Measurements from ENCODE around the gene ZNF678.
"Not testable (repeated sequence)": the region's sequence is repeated elsewhere in the genome, so short reads cannot be mapped to it uniquely, and the experiment has no call there.

The ZNF678 gene

GRCh38 chr1:227604446-227604845 is 41.1 kb downstream of the ZNF678 start:
- no peak for DNase-seq (ENCODE audit: low read depth)

DNA sequence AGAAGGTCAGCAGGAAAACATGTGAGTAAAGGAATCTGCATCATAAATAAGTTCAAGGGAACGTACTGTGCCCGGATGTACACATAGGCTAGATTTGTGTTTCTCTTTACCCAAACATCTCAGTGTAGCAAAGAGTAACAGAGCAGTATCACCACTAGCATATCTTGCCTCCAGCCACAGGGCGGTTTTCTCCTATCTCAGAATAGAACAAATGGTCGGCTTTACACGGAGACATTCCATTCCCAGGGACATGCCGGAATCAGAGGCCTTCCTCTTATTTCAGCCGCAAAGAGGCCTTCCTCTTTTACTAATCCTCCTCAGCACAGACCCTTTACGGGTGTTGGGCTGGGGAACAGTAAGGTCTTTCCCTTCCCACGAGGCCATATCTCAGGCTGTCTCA is 42.9 kb downstream of the ZNF678 start:
- not testable (repeated sequence) for DNase-seq (ENCODE audit: low read depth)

DNA sequence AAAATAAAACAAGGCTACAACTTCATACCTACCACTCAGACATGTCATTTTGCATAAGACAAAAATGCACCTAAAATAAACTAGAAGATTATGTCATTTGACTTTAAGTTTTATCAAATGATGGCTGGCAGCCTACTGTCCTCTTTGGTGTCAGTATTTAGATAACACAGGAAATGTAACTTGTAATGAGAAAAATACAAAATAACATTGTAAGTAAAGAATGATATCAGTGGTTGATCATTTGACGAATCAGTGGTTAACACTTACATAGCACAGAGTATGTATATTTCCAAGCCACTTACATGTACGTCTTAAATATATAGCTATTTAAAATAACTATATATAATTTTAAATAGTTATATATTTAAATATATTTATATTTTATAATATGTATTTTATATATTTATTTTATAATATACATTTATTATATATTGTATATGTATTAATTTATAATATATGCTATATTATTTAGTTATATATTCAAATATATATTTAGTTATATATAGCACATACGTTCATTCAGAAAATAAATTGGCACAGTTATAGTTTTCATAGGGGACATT is 44.1 kb downstream of the ZNF678 start:
- DNase-seq (ENCODE audit: low read depth), result no peak

DNA sequence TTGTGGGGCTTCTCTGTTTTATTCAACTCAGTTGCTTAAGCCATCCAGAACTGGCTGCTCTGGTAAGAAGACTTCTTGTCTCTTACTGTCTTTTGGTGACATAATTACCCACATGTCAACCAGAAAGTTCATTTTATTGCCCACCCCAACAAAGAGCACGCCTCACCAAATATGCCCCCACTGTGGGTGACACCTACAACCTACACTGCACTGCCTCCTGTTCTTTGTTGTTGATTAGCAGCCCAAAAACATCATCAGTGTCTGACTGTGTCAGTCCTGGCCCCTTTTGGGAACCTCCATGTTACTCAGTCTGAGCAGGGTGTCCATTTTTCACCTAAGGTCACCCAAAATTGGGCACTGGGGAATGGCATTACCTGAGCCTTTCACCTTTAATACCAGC is 49.3 kb downstream of the ZNF678 start:
- no peak for DNase-seq (ENCODE audit: low read depth)

- no peak for DNase-seq (ENCODE audit: low read depth)
These were observed 50.2 kb downstream of the ZNF678 start for GRCh38 chr1:227613526-227613925.

GRCh38 chr1:227621211-227621610 is 57.9 kb downstream of the ZNF678 start:
- DNase-seq (ENCODE audit: low read depth), result no peak

DNA sequence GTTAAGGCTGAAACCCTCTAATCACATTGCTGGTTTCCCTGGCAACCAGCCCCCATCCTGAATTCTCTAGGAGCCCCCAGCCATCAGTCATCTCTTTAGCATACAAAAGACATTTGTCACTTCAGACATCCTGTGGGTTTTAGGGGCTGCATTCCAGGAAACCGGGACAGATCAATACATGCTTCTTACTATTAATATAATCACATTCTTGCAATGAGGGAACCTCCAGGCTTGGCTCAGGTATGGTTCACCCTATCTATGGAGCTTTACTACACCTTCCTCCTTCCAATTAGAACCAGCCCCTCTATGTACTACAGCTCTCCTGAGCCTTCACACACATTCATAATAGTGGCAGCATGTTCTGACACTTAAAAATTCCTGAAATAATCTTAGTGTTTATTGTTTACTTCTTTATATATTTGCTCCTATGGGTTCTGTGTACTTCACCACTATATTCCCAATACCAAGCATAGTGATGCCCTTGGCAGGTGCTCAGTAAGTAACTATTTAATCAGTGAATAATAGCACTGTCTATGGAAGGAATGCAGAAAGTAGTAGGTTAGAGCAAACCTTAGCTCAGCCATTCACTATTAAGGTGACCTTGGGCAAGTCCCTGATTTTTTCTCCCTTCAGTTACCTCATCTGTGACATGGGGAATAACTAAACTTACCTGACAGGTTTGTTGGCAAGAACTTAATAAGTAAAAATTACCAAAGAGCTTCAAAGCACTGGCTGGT is 59.6 kb downstream of the ZNF678 start:
- DNase-seq (ENCODE audit: low read depth), result no peak

DNA sequence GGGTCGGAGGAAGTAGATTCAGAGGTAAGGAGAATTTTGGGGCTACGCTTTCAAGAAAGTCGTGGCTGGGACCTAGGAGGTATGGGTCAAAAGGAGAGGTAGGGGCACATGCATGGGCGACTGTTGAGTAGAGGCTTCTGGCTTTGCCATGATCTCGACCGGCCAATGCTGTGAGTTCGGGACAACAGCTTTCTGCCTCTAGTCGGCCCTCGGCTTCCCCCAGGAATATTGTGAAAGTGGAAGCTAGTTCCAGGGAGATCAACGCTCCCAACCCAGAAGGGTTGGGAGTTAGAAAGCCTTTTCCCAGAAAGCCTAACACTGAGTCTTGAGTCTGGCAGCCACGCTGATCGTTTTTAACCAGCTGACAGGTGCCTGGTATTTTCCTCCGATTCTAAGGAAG is 69.0 kb downstream of the ZNF678 start:
- no peak for DNase-seq (ENCODE audit: low read depth)

DNA sequence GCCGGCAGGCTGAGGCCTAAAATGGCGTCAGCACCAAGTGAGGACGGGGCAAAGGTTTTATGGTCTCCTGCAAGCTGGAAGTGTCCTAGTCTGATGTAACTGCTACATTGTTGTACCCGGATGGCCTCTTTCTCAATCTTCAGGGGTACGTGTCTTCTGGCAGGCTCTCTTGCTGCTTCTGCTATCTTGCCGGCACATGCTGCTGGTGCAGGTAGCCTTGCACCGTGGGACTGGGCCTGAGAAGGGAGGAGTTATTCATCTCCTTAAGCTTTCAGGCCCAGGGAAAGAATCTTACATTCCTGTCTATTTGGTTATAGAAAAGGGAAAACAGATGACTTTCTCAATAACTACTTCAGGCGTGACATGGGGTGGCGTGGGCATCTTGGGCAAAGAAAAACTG is 72.2 kb downstream of the ZNF678 start:
- no peak for DNase-seq (ENCODE audit: low read depth)

DNA sequence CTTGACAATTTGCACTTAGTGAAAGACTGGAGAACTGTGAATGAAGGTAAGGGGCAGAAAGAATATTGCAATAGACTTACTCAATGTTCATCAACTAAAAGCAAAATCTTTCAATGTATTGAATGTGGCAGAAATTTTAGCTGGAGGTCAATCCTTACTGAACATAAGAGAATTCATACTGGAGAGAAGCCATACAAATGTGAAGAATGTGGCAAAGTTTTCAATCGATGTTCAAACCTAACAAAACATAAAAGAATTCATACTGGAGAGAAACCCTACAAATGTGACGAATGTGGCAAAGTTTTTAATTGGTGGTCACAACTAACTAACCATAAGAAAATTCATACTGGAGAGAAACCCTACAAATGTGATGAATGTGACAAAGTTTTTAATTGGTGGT is 91.1 kb downstream of the ZNF678 start:
- no peak for DNase-seq (ENCODE audit: low read depth)

- no peak for DNase-seq (ENCODE audit: low read depth)
These were observed 91.7 kb downstream of the ZNF678 start for GRCh38 chr1:227654858-227655752.

DNA sequence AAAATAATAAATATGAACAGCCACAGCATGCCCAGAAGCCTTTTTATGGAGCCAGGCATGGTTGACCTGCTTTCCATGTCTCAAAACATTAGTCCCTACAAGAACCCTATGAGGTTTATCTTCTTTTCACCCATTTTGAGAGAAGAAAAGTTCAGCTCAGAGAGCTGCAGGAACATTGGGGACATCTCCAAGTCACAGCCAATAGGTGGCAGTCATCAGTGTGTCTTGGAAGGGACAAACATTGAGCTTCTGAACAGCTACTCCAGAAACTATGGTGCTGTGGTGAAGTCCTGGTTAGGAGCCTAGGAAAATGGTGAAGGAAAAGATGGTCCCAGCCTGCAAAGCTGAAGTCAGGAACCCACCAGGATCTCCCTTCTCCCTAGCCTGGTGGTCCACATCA is 98.1 kb downstream of the ZNF678 start:
- no peak for DNase-seq (ENCODE audit: low read depth)

- DNase-seq (ENCODE audit: low read depth), result no peak
These were observed 99.6 kb downstream of the ZNF678 start for GRCh38 chr1:227662933-227663332.

- DNase-seq (ENCODE audit: low read depth), result no peak
These were observed 102.9 kb downstream of the ZNF678 start for GRCh38 chr1:227666286-227666685.

DNA sequence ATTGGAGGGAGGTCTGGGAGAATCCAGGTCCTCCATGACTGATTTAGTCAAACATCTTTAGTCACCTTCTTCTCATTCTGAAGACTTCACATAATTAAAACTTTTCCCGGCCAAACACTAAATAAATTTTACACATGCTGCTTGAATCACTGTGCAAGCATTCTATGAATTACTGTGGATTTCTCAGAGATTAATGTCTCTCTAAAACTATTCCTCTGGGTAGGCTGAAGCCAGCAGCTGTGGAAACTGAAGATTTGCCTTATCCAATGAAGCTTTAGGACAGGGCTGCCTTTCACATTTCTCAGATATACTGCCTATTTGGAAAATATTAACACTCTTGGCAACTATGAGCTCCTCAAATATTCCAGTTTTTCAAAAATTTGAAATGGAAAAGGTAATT is 110.1 kb downstream of the ZNF678 start:
- DNase-seq (ENCODE audit: low read depth), result no peak

DNA sequence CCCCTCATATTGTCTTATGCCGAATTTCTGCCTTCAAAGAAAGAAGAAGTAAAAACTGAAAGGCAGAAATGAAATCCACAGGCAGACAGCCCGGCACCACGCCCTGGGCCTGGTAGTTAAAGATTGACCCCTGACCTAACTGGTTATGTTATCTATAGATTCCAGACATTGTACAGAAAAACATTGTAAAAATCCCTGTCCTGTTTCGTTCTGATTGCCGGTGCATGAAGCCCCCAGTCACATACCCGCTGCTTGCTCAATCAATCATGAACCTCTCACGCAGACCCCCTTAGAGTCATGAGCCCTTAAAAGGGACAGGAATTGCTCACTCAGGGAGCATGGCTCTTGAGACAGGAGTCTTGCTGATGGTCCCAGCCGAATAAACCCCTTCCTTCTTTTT is 122.5 kb downstream of the ZNF678 start:
- DNase-seq (ENCODE audit: low read depth), result peak; percentile 86

GRCh38 chr1:227697321-227697864 is 134.0 kb downstream of the ZNF678 start:
- DNase-seq (ENCODE audit: low read depth), result no peak

GRCh38 chr1:227701631-227702030 is 138.3 kb downstream of the ZNF678 start:
- DNase-seq (ENCODE audit: low read depth), result not testable (repeated sequence)

DNA sequence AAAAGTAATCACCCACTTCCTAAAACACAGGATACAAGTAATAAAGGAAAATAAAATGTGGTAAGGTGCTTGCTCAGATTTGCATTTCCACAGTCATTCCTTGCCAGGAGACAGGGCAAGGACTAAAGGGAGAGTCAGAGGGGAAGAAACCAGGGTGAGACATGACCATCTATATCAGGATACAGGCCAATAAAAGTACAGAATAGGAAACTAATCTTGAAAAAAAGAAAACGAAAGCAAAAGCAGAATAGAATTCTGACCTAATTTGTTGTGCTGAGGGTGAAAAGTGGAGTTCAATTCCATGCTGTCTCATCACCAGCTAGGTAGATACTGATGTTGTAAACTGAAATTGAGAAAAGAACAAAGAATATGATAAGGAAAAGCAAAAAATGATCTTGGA is 144.5 kb downstream of the ZNF678 start:
- DNase-seq (ENCODE audit: low read depth), result no peak

GRCh38 chr1:227709451-227709850 is 146.1 kb downstream of the ZNF678 start:
- no peak for DNase-seq (ENCODE audit: low read depth)

DNA sequence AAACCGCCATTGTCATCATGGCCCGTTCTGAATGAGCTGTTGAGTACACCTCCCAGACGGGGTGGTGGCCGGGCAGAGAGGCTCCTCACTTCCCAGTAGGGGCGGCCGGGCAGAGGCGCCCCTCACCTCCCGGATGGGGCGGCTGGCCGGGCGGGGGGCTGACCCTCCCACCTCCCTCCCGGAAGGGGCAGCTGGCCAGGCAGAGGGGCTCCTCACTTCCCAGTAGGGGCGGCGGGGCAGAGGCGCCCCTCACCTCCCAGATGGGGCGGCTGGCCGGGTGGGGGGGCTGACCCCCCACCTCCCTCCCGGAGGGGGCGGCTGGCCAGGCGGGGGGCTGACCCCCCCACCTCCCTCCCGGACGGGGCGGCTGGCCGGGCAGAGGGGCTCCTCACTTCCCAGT is 147.1 kb downstream of the ZNF678 start:
- DNase-seq (ENCODE audit: low read depth), result not testable (repeated sequence)

GRCh38 chr1:227712648-227713047 is 149.3 kb downstream of the ZNF678 start:
- no peak for DNase-seq (ENCODE audit: low read depth)

GRCh38 chr1:227718932-227719331 is 155.6 kb downstream of the ZNF678 start:
- DNase-seq (ENCODE audit: low read depth), result no peak

All from CMK (cell line).